DND-41 (cell line): Measurements from ENCODE around the gene LTA4H.

Experiments
- ATAC-seq: fragments of 200-7000 bp; cut with Tn5 transposase; 3 replicates; pipeline ENCODE4 v1.9.1; 2021; ENCODE audit warnings: low read depth; ENCODE audit not compliant: insufficient read depth
- DNase-seq: peaks from one replicate; pipeline ENCODE4 v3.0.0-alpha.2; 2020
- H2AFZ ChIP-seq: 2 replicates; pipeline ENCODE4 v1.6.0; 2012; ENCODE audit warnings: low read depth, low read length
- H3K27ac ChIP-seq: 2 replicates; pipeline ENCODE4 v1.5.1; 2012; ENCODE audit warnings: low read length, inconsistent platforms
- H3K27me3 ChIP-seq: fragments of 200-600 bp; sonication (generic); 2 replicates; pipeline ENCODE4 v1.6.0; 2012; ENCODE audit warnings: low read length, mild to moderate bottlenecking, inconsistent platforms; ENCODE audit not compliant: insufficient read depth, poor library complexity
- H3K36me3 ChIP-seq: 2 replicates; pipeline ENCODE4 v1.5.1; 2012; ENCODE audit warnings: low read length, inconsistent platforms; ENCODE audit not compliant: insufficient read depth
- H3K4me1 ChIP-seq: 2 replicates; pipeline ENCODE4 v1.5.1; 2012; ENCODE audit warnings: mild to moderate bottlenecking, low read length; ENCODE audit not compliant: insufficient read depth
- H3K4me2 ChIP-seq: 2 replicates; pipeline ENCODE4 v1.6.0; 2012; ENCODE audit warnings: mild to moderate bottlenecking, moderate library complexity, low read length, inconsistent platforms; ENCODE audit not compliant: insufficient read depth
- H3K4me3 ChIP-seq, 2 experiments: fragments of 200-600 bp in 1 of 2; shearing (Covaris generic) in 1 of 2; 2 replicates each; pipeline ENCODE4 v1.5.1; 2012 to 2016; ENCODE audit warnings: inconsistent platforms in 2 of 2, low read length in 2 of 2, mild to moderate bottlenecking in 2 of 2, low read depth in 1 of 2, moderate library complexity in 1 of 2
- H3K79me2 ChIP-seq: 2 replicates; pipeline ENCODE4 v1.6.0; 2012; ENCODE audit warnings: low read length, inconsistent platforms; ENCODE audit not compliant: insufficient read depth
- H3K9ac ChIP-seq: 2 replicates; pipeline ENCODE4 v1.6.0; 2012; ENCODE audit warnings: low read depth, mild to moderate bottlenecking, inconsistent platforms, low read length, moderate library complexity
- H3K9me3 ChIP-seq: 2 replicates; pipeline ENCODE4 v1.5.1; 2012; ENCODE audit warnings: low read length, moderate library complexity, mild to moderate bottlenecking, inconsistent platforms; ENCODE audit not compliant: insufficient read depth, severe bottlenecking
- H4K20me1 ChIP-seq: 2 replicates; pipeline ENCODE4 v1.6.0; 2012; ENCODE audit warnings: low read length; ENCODE audit not compliant: insufficient read depth
- EZH2 ChIP-seq: IDR thresholded peaks from 3 replicates; pipeline ENCODE4 v1.6.1; 2012; ENCODE audit warnings: borderline replicate concordance, low read depth, mild to moderate bottlenecking, moderate library complexity, low read length, inconsistent platforms; ENCODE audit not compliant: severe bottlenecking
- TF ChIP-seq, protein P1 (sequence below): IDR thresholded peaks from 2 replicates; pipeline ENCODE4 v1.5.1; 2012; ENCODE audit warnings: borderline replicate concordance, low read length, moderate library complexity, mild to moderate bottlenecking; ENCODE audit not compliant: poor library complexity, severe bottlenecking; ENCODE audit errors: extremely low read depth

The LTA4H gene

DNA sequence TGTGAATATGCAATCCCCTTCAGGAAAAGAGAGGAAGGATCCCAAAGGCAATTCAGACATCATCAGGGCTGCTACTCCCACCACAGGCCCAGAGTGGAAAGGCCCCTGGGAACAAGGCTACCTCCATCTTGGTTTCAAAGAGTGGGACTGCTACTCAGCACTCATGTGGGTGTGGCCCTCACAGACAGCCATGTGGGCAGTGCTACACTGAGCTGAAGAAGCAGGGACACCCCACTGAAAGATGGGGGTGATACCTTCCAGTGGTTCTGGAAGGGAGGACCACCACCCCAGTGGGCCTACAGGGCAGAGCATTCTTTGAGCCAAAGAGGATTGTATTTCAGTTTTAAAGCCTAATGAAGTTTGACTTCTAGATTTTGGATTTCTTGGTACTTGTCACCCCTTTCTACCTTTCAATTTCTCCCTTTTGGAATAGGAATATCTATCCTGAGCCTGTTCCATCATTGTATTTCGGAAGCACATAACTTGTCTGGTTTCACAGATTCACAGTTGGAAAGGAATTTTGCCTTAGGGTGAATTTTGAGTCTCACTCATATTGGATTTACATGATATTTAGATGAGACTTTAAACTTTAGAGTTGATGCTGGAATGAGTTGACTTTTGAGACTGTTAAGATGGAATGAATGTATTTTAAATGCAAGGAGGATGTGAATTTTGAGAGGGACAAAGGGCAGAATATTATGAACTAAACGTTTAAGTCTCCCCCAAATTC is 16.5 kb upstream of the LTA4H start:
- Histone ChIP-seq H3K9me3 (no peaks in the 10 kb centered on the region), H3K4me3 (no peak overlapping the region), H3K4me1 (no peaks in the 10 kb centered on the region), H3K27ac (no peak overlapping the region), H3K9ac (no peak overlapping the region), H3K27me3 (no peaks in the 10 kb centered on the region), H2AFZ (no peak overlapping the region), H4K20me1 (no peaks in the 10 kb centered on the region), H3K36me3 (no peaks in the 10 kb centered on the region), H3K4me2 (no peak overlapping the region), H3K79me2 (no peaks in the 10 kb centered on the region)
- no peak for DNase-seq
- no peak for TF ChIP-seq EZH2
- TF ChIP-seq, protein P1, sequence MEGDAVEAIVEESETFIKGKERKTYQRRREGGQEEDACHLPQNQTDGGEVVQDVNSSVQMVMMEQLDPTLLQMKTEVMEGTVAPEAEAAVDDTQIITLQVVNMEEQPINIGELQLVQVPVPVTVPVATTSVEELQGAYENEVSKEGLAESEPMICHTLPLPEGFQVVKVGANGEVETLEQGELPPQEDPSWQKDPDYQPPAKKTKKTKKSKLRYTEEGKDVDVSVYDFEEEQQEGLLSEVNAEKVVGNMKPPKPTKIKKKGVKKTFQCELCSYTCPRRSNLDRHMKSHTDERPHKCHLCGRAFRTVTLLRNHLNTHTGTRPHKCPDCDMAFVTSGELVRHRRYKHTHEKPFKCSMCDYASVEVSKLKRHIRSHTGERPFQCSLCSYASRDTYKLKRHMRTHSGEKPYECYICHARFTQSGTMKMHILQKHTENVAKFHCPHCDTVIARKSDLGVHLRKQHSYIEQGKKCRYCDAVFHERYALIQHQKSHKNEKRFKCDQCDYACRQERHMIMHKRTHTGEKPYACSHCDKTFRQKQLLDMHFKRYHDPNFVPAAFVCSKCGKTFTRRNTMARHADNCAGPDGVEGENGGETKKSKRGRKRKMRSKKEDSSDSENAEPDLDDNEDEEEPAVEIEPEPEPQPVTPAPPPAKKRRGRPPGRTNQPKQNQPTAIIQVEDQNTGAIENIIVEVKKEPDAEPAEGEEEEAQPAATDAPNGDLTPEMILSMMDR: no peak
- no peak for ATAC-seq

DNA sequence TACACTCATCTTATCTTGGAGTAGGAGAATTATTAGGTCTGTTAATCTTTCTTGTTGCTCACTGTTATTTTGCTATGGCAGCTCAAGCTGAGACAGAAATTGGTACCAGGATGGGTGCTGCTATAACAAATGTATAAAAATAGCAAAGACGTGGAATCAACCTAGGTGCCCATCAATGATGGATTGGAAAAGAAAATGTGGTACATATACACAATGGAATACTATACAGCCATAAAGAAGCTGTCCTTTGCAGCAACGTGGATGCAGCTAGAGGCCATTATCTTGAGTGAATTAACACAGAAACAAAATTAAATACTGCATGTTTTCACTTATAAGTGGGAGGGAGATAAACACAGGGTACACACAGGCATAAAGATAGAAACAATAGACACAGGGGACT is 14.8 kb upstream of the LTA4H start:
- H3K27me3 ChIP-seq: no peaks in the 10 kb centered on the region
- H3K9me3 ChIP-seq: no peaks in the 10 kb centered on the region
- H3K4me1 ChIP-seq: no peaks in the 10 kb centered on the region
- no peak overlapping the region for H3K4me3 ChIP-seq
- TF ChIP-seq, protein P1: no peak
- no peak for TF ChIP-seq EZH2
- H3K4me2 ChIP-seq: no peak overlapping the region
- H2AFZ ChIP-seq: no peak overlapping the region
- H3K27ac ChIP-seq: no peak overlapping the region
- no peaks in the 10 kb centered on the region for H3K79me2 ChIP-seq
- DNase-seq (no peak), ATAC-seq (no peak)
- no peaks in the 10 kb centered on the region for H4K20me1 ChIP-seq
- H3K36me3 ChIP-seq: no peaks in the 10 kb centered on the region
- no peak overlapping the region for H3K9ac ChIP-seq

DNA sequence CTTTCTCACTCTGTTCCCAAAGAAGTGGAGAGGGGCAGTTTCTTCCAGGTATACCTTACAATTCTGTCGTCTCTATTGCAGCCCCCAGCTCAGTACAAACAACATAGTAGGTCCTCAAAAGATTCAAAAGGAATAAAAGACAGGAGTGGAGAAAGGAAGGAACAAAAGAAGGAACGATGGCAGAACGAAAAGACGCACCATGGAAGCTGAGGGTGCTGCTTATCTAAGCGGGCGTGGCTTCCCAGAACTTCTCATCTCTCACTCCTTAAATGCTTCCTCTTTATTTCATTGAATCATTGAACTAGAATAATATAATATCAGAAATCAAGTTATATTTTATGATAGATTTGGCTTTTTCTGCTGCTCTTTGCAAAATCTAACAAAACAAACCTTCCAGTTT is 13.7 kb upstream of the LTA4H start:
- Histone ChIP-seq H3K27me3 (no peaks in the 10 kb centered on the region), H3K9me3 (no peaks in the 10 kb centered on the region), H3K4me1 (no peaks in the 10 kb centered on the region), H2AFZ (no peak overlapping the region), H3K36me3 (no peaks in the 10 kb centered on the region), H3K9ac (no peak overlapping the region), H3K4me3 (no peak overlapping the region), H4K20me1 (no peaks in the 10 kb centered on the region), H3K27ac (no peak overlapping the region), H3K79me2 (no peaks in the 10 kb centered on the region), H3K4me2 (no peak overlapping the region)
- ATAC-seq (no peak), DNase-seq (no peak)
- TF ChIP-seq, protein P1: no peak
- no peak for TF ChIP-seq EZH2
